ENCODE measurements around the gene AK9. TPM values are rescaled to one million over a fixed set of nuclear protein-coding genes. Genes with fewer than 3 reads are reported as not detected.

The AK9 gene
- total RNA-seq, 1 donor from 2014 or later = 5.4 TPM

DNA sequence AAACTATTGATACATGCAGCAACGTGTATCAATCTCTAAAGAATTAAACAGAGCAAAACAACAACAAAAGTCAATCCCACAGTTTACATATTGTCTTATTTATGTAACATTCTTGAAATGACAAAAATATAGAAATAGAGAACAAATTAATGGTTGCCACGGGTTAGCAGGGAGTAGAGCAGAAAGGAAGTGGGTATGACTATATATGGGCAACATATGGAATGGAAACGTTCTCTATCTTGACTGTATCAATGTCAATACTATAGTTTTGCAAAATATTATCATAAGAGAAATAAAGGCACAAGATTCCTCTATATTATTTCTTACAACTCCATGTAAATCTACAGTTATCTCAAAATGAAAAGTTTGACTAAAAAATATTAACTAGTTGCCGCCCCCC, 12.8 kb downstream of the AK9 start:
- Histone ChIP-seq H3K36me3 (ENCODE audit: control insufficient read depth, insufficient read depth, low read length) (no peaks in the 10 kb centered on the region), H3K27me3 (ENCODE audit: control insufficient read depth, insufficient read depth, low read length) (no peaks in the 10 kb centered on the region), H3K4me3 (ENCODE audit: low read depth, low read length) (no peak overlapping the region)
- no peak for DNase-seq (ENCODE audit: low read depth)
- no peak for TF ChIP-seq CTCF (IDR thresholded peaks at IDR 0.05; ENCODE audit: insufficient read depth, low read length, poor library complexity, severe bottlenecking)

GRCh38 chr6:109676724-109677123, 14.3 kb downstream of the AK9 start:
- H3K36me3 ChIP-seq (ENCODE audit: control insufficient read depth, insufficient read depth, low read length) = no peaks in the 10 kb centered on the region
- H3K4me3 ChIP-seq (ENCODE audit: low read depth, low read length) = no peak overlapping the region
- DNase-seq (ENCODE audit: low read depth) = no peak
- H3K27me3 ChIP-seq (ENCODE audit: control insufficient read depth, insufficient read depth, low read length) = no peaks in the 10 kb centered on the region
- no peak for TF ChIP-seq CTCF (IDR thresholded peaks at IDR 0.05; ENCODE audit: insufficient read depth, low read length, poor library complexity, severe bottlenecking)

DNA sequence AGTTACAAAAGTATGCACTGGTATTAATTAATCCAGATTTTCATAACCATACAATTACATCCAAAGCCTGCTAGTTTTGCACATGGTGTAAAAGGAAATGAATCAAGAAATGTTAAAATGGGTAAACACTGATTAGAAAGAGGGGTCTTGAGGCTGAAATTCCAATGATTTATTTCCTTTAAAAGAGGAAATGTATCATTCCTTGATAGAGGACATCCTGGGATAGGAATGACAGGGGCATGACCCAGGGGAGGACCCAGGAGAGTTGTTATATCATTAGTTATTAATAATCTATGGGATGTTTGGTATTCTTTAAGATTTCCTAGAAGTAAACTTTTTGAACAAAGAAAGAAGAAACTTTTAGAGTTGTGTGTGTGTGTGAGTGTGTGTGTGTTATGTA, 18.2 kb downstream of the AK9 start:
- H3K27me3 ChIP-seq (ENCODE audit: control insufficient read depth, insufficient read depth, low read length) = no peaks in the 10 kb centered on the region
- no peak for DNase-seq (ENCODE audit: low read depth)
- H3K4me3 ChIP-seq (ENCODE audit: low read depth, low read length) = no peak overlapping the region
- no peaks in the 10 kb centered on the region for H3K36me3 ChIP-seq (ENCODE audit: control insufficient read depth, insufficient read depth, low read length)
- no peak for TF ChIP-seq CTCF (IDR thresholded peaks at IDR 0.05; ENCODE audit: insufficient read depth, low read length, poor library complexity, severe bottlenecking)

DNA sequence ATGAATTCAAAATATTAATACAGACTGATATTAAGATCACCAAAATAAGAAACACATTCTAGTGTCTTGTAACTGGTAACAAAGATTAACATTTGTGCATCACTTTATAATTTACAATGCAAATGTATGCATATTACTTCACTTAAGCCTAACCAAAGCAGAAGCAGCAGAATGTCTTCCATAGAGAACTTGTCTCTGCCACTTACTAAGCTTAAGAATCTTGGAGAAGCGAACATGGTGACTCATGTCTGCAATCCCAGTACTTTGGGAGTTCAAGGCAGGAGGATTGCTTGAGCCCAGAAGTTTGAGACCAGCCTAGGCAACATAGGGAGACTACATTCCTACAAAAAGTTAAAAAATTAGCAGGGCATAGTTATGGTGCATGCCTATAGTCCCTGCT, 18.8 kb downstream of the AK9 start:
- no peaks in the 10 kb centered on the region for H3K27me3 ChIP-seq (ENCODE audit: control insufficient read depth, insufficient read depth, low read length)
- no peak for DNase-seq (ENCODE audit: low read depth)

DNA sequence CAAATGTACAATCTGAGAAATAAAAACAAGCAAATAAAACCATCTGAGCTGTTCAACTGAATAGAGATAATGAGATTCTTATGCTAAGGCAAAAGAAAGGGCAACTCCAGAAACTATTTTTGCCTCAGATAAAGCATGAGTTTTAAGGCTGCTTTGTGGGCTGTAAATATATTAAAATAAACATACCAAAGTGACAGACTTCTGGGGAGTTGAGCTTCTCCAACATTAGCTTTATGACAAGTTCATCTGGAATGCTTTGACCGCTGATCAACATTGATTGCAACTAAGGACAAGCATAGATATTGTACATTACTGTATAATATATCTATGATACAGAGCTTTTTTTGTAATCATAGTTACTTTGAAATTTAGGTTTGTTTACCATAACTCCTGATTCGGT, 19.3 kb downstream of the AK9 start:
- Histone ChIP-seq H3K4me3 (ENCODE audit: low read depth, low read length) (no peak overlapping the region), H3K36me3 (ENCODE audit: control insufficient read depth, insufficient read depth, low read length) (no peaks in the 10 kb centered on the region), H3K27me3 (ENCODE audit: control insufficient read depth, insufficient read depth, low read length) (no peaks in the 10 kb centered on the region)
- no peak for TF ChIP-seq CTCF (IDR thresholded peaks at IDR 0.05; ENCODE audit: insufficient read depth, low read length, poor library complexity, severe bottlenecking)
- no peak for DNase-seq (ENCODE audit: low read depth)

More for the DNA sequence above, 18.8 kb downstream of the AK9 start:
- Histone ChIP-seq H3K4me3 (ENCODE audit: low read depth, low read length) (no peak overlapping the region), H3K36me3 (ENCODE audit: control insufficient read depth, insufficient read depth, low read length) (no peaks in the 10 kb centered on the region)
- TF ChIP-seq CTCF (IDR thresholded peaks at IDR 0.05; ENCODE audit: insufficient read depth, low read length, poor library complexity, severe bottlenecking) = no peak

GRCh38 chr6:109669811-109670210, 21.2 kb downstream of the AK9 start:
- no peaks in the 10 kb centered on the region for H3K27me3 ChIP-seq (ENCODE audit: control insufficient read depth, insufficient read depth, low read length)
- no peaks in the 10 kb centered on the region for H3K36me3 ChIP-seq (ENCODE audit: control insufficient read depth, insufficient read depth, low read length)
- DNase-seq (ENCODE audit: low read depth) = no peak
- TF ChIP-seq CTCF (IDR thresholded peaks at IDR 0.05; ENCODE audit: insufficient read depth, low read length, poor library complexity, severe bottlenecking) = no peak
- H3K4me3 ChIP-seq (ENCODE audit: low read depth, low read length) = no peak overlapping the region
